Measurements from ENCODE around the gene SLC22A12.

DNA sequence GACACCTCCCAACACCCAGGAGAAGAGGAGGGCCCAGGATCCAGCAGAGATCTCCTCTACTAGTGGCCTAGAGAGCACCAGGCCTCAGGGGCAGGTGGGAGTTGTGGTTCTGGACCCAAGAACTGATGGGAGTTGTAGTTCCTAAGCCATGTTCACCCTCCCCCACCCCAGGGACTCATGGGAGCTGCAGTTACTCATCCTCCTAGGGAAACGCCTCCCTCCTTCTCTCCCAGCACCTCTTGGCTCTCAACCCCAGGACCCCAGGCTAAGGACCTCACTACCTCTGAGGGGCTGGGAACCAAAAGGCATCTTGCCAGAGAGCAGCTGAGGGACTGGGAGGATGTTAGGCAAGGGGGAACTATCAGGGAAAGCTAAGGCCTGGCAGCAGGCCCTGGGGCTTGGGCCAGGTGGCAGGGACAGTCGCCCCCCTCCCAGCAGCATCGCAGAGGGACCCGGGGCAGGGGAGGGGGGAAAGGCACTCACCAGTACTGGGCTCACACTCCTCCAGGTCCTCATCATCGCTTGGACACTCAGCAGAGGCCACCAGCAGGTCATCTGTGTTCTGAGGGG is 28.9 kb downstream of the SLC22A12 start:
- TF ChIP-seq, protein P1, sequence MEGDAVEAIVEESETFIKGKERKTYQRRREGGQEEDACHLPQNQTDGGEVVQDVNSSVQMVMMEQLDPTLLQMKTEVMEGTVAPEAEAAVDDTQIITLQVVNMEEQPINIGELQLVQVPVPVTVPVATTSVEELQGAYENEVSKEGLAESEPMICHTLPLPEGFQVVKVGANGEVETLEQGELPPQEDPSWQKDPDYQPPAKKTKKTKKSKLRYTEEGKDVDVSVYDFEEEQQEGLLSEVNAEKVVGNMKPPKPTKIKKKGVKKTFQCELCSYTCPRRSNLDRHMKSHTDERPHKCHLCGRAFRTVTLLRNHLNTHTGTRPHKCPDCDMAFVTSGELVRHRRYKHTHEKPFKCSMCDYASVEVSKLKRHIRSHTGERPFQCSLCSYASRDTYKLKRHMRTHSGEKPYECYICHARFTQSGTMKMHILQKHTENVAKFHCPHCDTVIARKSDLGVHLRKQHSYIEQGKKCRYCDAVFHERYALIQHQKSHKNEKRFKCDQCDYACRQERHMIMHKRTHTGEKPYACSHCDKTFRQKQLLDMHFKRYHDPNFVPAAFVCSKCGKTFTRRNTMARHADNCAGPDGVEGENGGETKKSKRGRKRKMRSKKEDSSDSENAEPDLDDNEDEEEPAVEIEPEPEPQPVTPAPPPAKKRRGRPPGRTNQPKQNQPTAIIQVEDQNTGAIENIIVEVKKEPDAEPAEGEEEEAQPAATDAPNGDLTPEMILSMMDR (conservative IDR thresholded peaks at IDR 0.05; ENCODE audit: low read length): no peak
- no peak for TF ChIP-seq EZH2phosphoT487 (IDR thresholded peaks at IDR 0.05; ENCODE audit: borderline replicate concordance)

All from Loucy (cell line).